Calu3 (cell line): ENCODE data around the gene STOML3. TPM values are rescaled to one million over a fixed set of nuclear protein-coding genes. Genes with fewer than 3 reads are reported as not detected.

ENCODE experiments used
- BruUV-seq: library from RNA; stranded (reverse); fragments of 400-500 nt; replicated peaks from 2 replicates; lab custom pipeline; 2021; lab: Mats Ljungman, UMichigan
- CTCF ChIA-PET: fragments of 300-600 bp; sonication (Branson Sonifier 250); formaldehyde crosslinking; loops from one replicate; lab custom pipeline; 2022; ENCODE audit warnings: antibody characterized with exemption; lab: Charles Lee
- DNase-seq: peaks from one replicate; pipeline ENCODE4 v3.0.0; 2022
- H3K27ac Mint-ChIP-seq: one replicate; pipeline ENCODE4 v1.8.0; 2022; ENCODE audit warnings: mixed read lengths; ENCODE audit not compliant: unreplicated experiment
- H3K27me3 Mint-ChIP-seq: one replicate; pipeline ENCODE4 v1.8.0; 2022; ENCODE audit warnings: mixed read lengths; ENCODE audit not compliant: unreplicated experiment
- H3K36me3 Mint-ChIP-seq: one replicate; pipeline ENCODE4 v1.8.0; 2022; ENCODE audit warnings: mild to moderate bottlenecking, moderate library complexity, mixed read lengths; ENCODE audit not compliant: insufficient read depth, unreplicated experiment
- H3K4me1 Mint-ChIP-seq: one replicate; pipeline ENCODE4 v1.8.0; 2022; ENCODE audit warnings: mild to moderate bottlenecking, low read depth, mixed read lengths; ENCODE audit not compliant: unreplicated experiment
- H3K4me3 Mint-ChIP-seq: one replicate; pipeline ENCODE4 v1.8.0; 2022; ENCODE audit warnings: mild to moderate bottlenecking, low read depth, moderate library complexity, mixed read lengths; ENCODE audit not compliant: unreplicated experiment
- H3K9me3 Mint-ChIP-seq: one replicate; pipeline ENCODE4 v1.8.0; 2022; ENCODE audit warnings: low read depth, mixed read lengths; ENCODE audit not compliant: unreplicated experiment
- CTCF ChIP-seq: fragments of 200-600 bp; IDR thresholded peaks from one replicate; pipeline ENCODE4 v1.8.0; 2022; ENCODE audit warnings: antibody characterized with exemption; ENCODE audit not compliant: unreplicated experiment
- intact Hi-C: fragments of 100-400 bp; cut with micrococcal nuclease; formaldehyde crosslinking; loops from one replicate; pipeline ENCODE4 v1.10.0; 2022; ENCODE audit not compliant: unreplicated experiment
- total RNA-seq: library from RNA; stranded (reverse); gene quantifications from 2 replicates; pipeline ENCODE4 v1.2.3, GENCODE V29; 2022

Gene STOML3
- total RNA-seq, 1 experiment from 2014 or later, result not detected

- H3K27ac Mint-ChIP-seq, result peak overlapping the region; percentile 52
- no peak for DNase-seq
- CTCF ChIA-PET, result no interaction called here
- H3K9me3 Mint-ChIP-seq, result no peaks in the 10 kb centered on the region
- no peaks in the 10 kb centered on the region for H3K4me1 Mint-ChIP-seq
- intact Hi-C loops, result no loop called here
- no peak for TF ChIP-seq CTCF
- H3K36me3 Mint-ChIP-seq, result peaks cover 35% of the 10 kb centered on the region
- peak overlapping the region; percentile 96 for H3K4me3 Mint-ChIP-seq
- BruUV-seq, result no TSS peak
- H3K27me3 Mint-ChIP-seq, result no peaks in the 10 kb centered on the region
Observed at GRCh38 chr13:39035204-39035603, 44.6 kb upstream of the STOML3 start.

- CTCF ChIA-PET, result no interaction called here
- DNase-seq, result no peak
- H3K4me1 Mint-ChIP-seq, result no peaks in the 10 kb centered on the region
- no peak overlapping the region for H3K4me3 Mint-ChIP-seq
- no peaks in the 10 kb centered on the region for H3K9me3 Mint-ChIP-seq
- H3K27me3 Mint-ChIP-seq, result no peaks in the 10 kb centered on the region
- BruUV-seq, result no TSS peak
- TF ChIP-seq CTCF, result no peak
- H3K27ac Mint-ChIP-seq, result no peak overlapping the region
- intact Hi-C loops, result no loop called here
- H3K36me3 Mint-ChIP-seq, result peaks cover 35% of the 10 kb centered on the region
Observed at GRCh38 chr13:39034085-39034484, 43.5 kb upstream of the STOML3 start.

GRCh38 chr13:39032150-39032549, 41.5 kb upstream of the STOML3 start:
- H3K4me3 Mint-ChIP-seq, result no peak overlapping the region
- DNase-seq, result no peak
- peaks cover 24% of the 10 kb centered on the region for H3K36me3 Mint-ChIP-seq
- CTCF ChIA-PET, result no interaction called here
- no peak for TF ChIP-seq CTCF
- H3K4me1 Mint-ChIP-seq, result no peaks in the 10 kb centered on the region
- intact Hi-C loops, result no loop called here
- no peaks in the 10 kb centered on the region for H3K27me3 Mint-ChIP-seq
- BruUV-seq, result no TSS peak
- no peak overlapping the region for H3K27ac Mint-ChIP-seq
- no peaks in the 10 kb centered on the region for H3K9me3 Mint-ChIP-seq

- peaks cover 9% of the 10 kb centered on the region for H3K4me1 Mint-ChIP-seq
- peaks cover 12% of the 10 kb centered on the region for H3K36me3 Mint-ChIP-seq
- DNase-seq, result no peak
- BruUV-seq, result no TSS peak
- intact Hi-C loops, result no loop called here
- H3K9me3 Mint-ChIP-seq, result no peaks in the 10 kb centered on the region
- TF ChIP-seq CTCF, result no peak
- no peaks in the 10 kb centered on the region for H3K27me3 Mint-ChIP-seq
- H3K4me3 Mint-ChIP-seq, result no peak overlapping the region
- no peak overlapping the region for H3K27ac Mint-ChIP-seq
- CTCF ChIA-PET, result no interaction called here
Observed at GRCh38 chr13:39025433-39025839, 34.8 kb upstream of the STOML3 start.
